Activated naive CD8-positive, alpha-beta T cell treated with anti-CD3 and anti-CD28 coated beads for 36 hours (primary cell): ENCODE measurements around the gene SIAH1. TPM values are rescaled to one million over a fixed set of nuclear protein-coding genes. Genes with fewer than 3 reads are reported as not detected.
"Not testable (repeated sequence)": the region's sequence is repeated elsewhere in the genome, so short reads cannot be mapped to it uniquely, and the experiment has no call there.

Experiments
- DNase-seq: peaks from one replicate; pipeline ENCODE4 v3.0.0; 2021
- H3K27ac Mint-ChIP-seq: one replicate; pipeline ENCODE4 v1.8.0; 2022; ENCODE audit warnings: mild to moderate bottlenecking, moderate library complexity, mixed read lengths
- H3K27me3 Mint-ChIP-seq: one replicate; pipeline ENCODE4 v1.8.0; 2022; ENCODE audit warnings: mild to moderate bottlenecking, mixed read lengths
- H3K36me3 Mint-ChIP-seq: one replicate; pipeline ENCODE4 v1.8.0; 2021; ENCODE audit warnings: mild to moderate bottlenecking, mixed read lengths
- H3K4me1 Mint-ChIP-seq: one replicate; pipeline ENCODE4 v1.8.0; 2021; ENCODE audit warnings: mixed read lengths
- H3K4me3 Mint-ChIP-seq: one replicate; pipeline ENCODE4 v1.8.0; 2022; ENCODE audit warnings: mild to moderate bottlenecking, moderate library complexity, mixed read lengths
- H3K9me3 Mint-ChIP-seq: one replicate; pipeline ENCODE4 v1.8.0; 2022; ENCODE audit warnings: mixed read lengths
- total RNA-seq, 2 experiments: library from RNA; stranded (reverse); gene quantifications; one replicate each; pipeline ENCODE4 v1.2.3, GENCODE V29; 2021

SIAH1 gene
- total RNA-seq, 2 experiments from 2014 or later, result 16.2 to 18.3 TPM

DNA sequence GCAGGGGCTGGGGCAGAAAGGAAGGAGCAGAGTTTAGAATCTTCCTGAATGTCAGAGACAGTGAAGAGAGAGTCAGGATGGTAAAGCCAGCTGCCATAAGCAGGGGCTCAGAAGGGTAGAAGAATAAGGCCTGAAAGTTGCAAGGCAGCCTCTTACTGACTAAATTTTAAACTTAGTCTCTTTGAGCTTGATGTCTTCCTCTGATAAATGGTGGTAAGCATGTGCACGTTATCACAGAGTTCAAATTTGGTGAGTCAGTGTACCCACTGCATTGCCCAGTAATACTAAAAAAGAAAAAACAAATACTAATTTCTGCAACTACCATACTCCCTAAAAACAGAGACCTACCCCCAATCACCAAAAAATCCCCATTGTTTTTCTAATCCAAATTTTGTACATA, 45.2 kb downstream of the SIAH1 start:
- H3K4me1 Mint-ChIP-seq, result no peaks in the 10 kb centered on the region
- no peaks in the 10 kb centered on the region for H3K9me3 Mint-ChIP-seq
- H3K27me3 Mint-ChIP-seq, result no peaks in the 10 kb centered on the region
- peaks cover 26% of the 10 kb centered on the region for H3K36me3 Mint-ChIP-seq
- no peak for DNase-seq
- no peak overlapping the region for H3K27ac Mint-ChIP-seq
- H3K4me3 Mint-ChIP-seq, result no peak overlapping the region

DNA sequence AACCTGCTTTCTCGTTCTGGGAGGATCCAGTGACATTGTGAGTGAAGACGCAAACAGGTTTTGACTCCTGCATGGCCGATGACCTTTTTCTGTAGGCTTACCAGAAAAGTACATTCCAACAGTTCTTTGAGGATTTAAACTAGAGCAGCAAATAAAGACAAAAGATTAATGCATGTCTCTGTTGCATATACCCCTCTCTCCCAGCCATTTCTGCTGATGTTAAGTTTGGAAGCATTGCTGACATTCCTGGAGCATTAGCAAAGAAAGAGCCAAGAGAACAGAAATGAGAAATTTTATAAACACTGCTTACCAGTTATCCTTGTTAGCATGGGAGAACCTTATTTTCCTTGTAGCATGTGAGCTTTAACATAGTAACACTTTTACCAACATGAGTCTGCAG, 49.3 kb downstream of the SIAH1 start:
- no peak overlapping the region for H3K27ac Mint-ChIP-seq
- peaks cover 20% of the 10 kb centered on the region for H3K36me3 Mint-ChIP-seq
- no peaks in the 10 kb centered on the region for H3K9me3 Mint-ChIP-seq
- DNase-seq, result no peak
- no peaks in the 10 kb centered on the region for H3K27me3 Mint-ChIP-seq
- no peak overlapping the region for H3K4me3 Mint-ChIP-seq
- H3K4me1 Mint-ChIP-seq, result no peaks in the 10 kb centered on the region

DNA sequence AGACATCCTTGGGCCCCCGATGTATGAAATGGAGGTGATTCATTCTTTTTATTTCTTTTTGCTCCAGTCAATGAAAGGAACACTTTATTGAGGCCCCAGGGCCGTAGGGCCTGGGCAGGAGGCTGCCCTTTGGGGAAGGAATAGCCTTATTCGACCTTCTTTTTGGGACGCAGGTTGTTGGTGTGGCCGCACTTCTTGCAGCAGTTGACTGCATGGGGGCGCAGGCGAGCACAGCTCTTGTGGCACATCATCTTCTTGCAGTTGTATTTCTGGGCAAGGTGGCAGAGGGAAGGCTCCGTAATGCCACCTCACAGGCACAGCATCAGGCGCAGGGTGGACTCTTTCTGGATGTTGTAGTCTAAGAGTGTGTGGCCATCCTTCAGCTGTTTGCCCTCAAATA, 50.9 kb downstream of the SIAH1 start:
- no peaks in the 10 kb centered on the region for H3K27me3 Mint-ChIP-seq
- H3K4me3 Mint-ChIP-seq, result no peak overlapping the region
- H3K27ac Mint-ChIP-seq, result no peak overlapping the region
- peaks cover 20% of the 10 kb centered on the region for H3K36me3 Mint-ChIP-seq
- DNase-seq, result no peak
- no peaks in the 10 kb centered on the region for H3K9me3 Mint-ChIP-seq
- peaks cover 8% of the 10 kb centered on the region for H3K4me1 Mint-ChIP-seq

DNA sequence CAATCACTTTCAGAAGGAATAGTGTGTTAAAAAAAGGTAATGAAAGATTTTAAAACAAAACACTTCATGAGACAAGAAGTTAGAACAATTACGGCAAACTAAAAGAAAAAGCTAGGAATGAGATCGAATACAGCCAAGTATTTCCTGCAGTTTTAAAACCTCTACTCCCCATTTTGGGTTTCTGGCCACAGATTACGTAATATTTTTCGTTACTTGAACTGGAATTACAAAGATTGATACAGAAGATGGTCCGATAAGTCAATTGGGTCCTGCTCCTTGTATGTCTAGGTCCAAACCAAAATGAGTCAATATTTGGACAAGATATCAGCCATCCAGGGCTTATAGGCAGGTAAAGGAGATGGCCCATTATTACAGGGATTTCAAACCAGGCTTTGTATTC, 52.2 kb downstream of the SIAH1 start:
- Mint-ChIP-seq H3K36me3 (peaks cover 21% of the 10 kb centered on the region), H3K4me1 (peaks cover 8% of the 10 kb centered on the region), H3K27me3 (no peaks in the 10 kb centered on the region), H3K4me3 (no peak overlapping the region), H3K27ac (no peak overlapping the region), H3K9me3 (no peaks in the 10 kb centered on the region)
- DNase-seq, result no peak

DNA sequence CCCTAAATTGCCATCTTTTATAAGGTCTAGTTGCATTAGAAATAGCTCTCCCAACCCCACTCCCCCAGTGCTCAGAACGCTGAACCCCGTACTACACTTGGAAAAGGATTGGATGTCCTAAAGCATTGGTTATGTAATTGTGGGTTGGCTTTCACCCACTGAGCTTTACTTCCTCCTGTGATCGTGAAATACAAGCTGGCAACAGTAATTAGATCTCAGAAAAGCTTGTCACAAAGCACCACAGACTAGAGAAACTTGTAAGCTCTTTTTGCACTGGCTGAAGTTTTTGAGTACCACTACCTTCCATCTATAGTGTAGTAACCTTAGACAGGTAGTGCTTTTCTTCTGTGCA, 54.4 kb downstream of the SIAH1 start:
- Mint-ChIP-seq H3K4me3 (no peak overlapping the region), H3K36me3 (peaks cover 14% of the 10 kb centered on the region), H3K27me3 (no peaks in the 10 kb centered on the region), H3K4me1 (peaks cover 12% of the 10 kb centered on the region), H3K9me3 (no peaks in the 10 kb centered on the region), H3K27ac (no peak overlapping the region)
- DNase-seq, result no peak

DNA sequence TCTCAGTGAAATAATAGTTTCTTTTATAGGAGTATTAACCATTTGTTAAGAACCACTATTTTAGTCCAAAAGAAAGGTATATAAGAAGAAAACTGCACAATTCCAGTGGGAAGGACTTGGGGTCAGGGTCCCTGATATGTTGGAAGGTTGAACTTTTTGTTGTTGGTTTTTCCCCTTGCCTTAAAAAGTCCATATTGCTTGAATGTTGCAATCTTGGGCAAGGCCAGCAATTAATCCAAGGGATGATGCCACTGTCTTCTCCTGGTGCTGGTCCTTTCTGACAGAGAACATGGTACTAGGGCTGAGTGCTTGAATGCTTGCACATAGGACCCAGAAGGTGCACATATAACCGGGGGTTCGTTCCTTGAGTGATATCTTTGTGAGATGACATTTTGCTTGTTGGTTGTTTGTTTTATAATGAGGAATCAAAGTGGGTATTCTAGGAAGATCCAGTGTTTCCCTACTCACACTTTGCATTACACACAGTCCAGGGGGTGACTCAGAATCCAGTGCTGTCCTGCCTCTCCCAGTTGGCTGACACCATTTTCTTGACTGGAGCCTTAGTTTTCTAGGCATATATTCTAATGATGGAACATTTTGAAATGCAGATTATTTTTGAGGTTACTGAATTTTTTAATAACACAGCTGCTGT, 54.9 kb downstream of the SIAH1 start:
- H3K36me3 Mint-ChIP-seq, result peaks cover 15% of the 10 kb centered on the region
- no peak for DNase-seq
- no peak overlapping the region for H3K27ac Mint-ChIP-seq
- no peaks in the 10 kb centered on the region for H3K9me3 Mint-ChIP-seq
- no peaks in the 10 kb centered on the region for H3K27me3 Mint-ChIP-seq
- H3K4me3 Mint-ChIP-seq, result no peak overlapping the region
- peaks cover 12% of the 10 kb centered on the region for H3K4me1 Mint-ChIP-seq

DNA sequence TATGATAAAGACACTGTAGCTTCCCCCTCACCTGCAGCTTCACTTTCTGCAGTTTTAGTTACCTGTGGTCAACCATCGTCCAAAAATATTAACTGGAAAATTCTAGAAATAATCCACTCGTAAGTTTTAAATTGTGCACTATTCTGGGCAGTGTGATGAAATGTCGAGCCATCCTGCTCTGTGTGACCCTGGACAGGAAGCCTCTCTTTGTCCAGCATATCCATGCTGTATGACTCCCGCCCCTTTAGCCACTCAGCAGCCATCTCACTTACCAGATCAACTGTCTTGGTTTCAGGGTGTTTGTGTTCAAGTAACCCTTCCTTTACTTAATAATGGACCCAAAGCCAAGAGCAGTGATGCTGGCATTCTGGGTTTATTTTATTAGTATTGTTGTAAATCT, 56.1 kb downstream of the SIAH1 start:
- Mint-ChIP-seq H3K27ac (no peak overlapping the region), H3K4me1 (peaks cover 14% of the 10 kb centered on the region), H3K9me3 (no peaks in the 10 kb centered on the region), H3K36me3 (peaks cover 13% of the 10 kb centered on the region), H3K4me3 (no peak overlapping the region), H3K27me3 (no peaks in the 10 kb centered on the region)
- no peak for DNase-seq

- DNase-seq, result no peak
- Mint-ChIP-seq H3K27me3 (no peaks in the 10 kb centered on the region), H3K4me1 (peaks cover 22% of the 10 kb centered on the region), H3K4me3 (no peak overlapping the region), H3K9me3 (no peaks in the 10 kb centered on the region), H3K36me3 (peaks cover 18% of the 10 kb centered on the region), H3K27ac (no peak overlapping the region)
These were observed 58.3 kb downstream of the SIAH1 start for GRCh38 chr16:48326915-48327314.

DNA sequence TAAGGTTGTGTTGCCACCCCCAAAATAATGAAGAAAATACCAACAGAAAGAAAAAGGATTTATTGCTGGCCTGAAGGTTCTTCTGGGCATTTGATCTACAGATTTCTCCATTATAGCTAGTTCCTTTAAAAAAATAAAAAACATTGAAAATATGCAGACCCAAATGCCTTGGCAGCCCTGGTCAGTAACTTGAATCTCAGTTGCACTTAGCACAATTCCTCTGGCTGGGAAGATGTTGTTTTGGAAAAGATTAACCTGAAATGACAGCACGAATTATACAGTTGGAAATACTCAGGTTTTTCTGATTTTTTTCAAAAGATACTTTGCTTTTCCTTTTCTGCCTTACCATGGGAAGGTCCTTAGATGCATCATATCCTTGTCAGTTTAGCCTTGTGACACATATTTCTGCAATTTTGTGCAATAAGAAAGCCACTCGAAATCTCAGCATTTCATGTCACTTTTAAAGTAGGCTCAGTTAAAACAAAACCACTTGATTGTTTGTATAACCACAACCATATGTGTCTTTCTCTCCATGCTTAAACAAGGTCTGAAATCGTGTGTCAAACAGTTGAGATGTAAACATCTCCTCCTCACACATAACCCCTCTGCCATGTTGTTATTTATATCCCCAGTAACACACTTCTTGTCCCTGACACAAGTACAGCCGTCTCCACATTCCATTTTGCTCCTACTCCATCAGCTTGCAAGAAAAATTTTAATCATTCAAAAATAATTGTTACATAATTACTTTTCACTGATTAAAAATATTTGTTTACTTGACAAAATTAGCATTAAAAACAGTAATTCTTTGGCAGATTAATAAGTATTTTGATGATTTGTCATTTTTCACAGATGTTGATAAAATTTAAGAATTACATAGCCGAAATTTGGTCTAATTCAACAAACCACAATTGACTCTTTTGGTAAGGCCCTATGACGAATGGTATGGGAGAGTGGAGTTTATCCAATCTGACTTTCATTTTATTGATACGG, 61.1 kb downstream of the SIAH1 start:
- Mint-ChIP-seq H3K27me3 (no peaks in the 10 kb centered on the region), H3K4me3 (no peak overlapping the region), H3K27ac (no peak overlapping the region), H3K36me3 (peaks cover 22% of the 10 kb centered on the region), H3K9me3 (no peaks in the 10 kb centered on the region), H3K4me1 (peaks cover 22% of the 10 kb centered on the region)
- DNase-seq, result no peak

- Mint-ChIP-seq H3K9me3 (peaks cover 2% of the 10 kb centered on the region), H3K27me3 (no peaks in the 10 kb centered on the region), H3K4me3 (no peak overlapping the region), H3K4me1 (peaks cover 42% of the 10 kb centered on the region), H3K36me3 (peaks cover 38% of the 10 kb centered on the region), H3K27ac (no peak overlapping the region)
- DNase-seq, result peak; percentile 4
These were observed 63.7 kb downstream of the SIAH1 start for GRCh38 chr16:48321317-48322036.

DNA sequence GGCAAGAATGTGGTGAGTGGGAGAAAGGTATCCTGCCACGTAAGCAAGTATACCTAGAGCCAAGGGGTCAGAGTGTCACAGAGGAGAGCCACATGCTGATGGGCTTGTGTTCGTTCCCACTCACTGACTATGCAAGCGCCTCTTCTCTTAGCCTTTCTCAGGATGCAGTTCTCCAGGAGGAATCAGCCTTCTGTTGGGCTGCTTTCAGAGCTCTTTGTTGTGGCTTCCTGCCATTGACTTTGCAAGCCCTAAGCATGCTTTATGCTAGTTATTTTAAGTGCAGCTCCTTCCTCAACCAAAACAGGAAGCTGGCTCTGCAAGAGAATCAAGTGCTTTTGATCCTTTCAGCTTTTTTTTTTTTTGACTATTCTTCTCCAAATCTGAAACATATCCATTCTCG, 66.6 kb downstream of the SIAH1 start:
- H3K9me3 Mint-ChIP-seq, result peaks cover 6% of the 10 kb centered on the region
- H3K27me3 Mint-ChIP-seq, result no peaks in the 10 kb centered on the region
- peak overlapping the region; percentile 62 for H3K27ac Mint-ChIP-seq
- H3K4me3 Mint-ChIP-seq, result no peak overlapping the region
- peaks cover 34% of the 10 kb centered on the region for H3K4me1 Mint-ChIP-seq
- H3K36me3 Mint-ChIP-seq, result peaks cover 50% of the 10 kb centered on the region
- DNase-seq, result peak; percentile 2

GRCh38 chr16:48317614-48318315, 67.4 kb downstream of the SIAH1 start:
- H3K9me3 Mint-ChIP-seq, result peaks cover 13% of the 10 kb centered on the region
- H3K4me3 Mint-ChIP-seq, result no peak overlapping the region
- peaks cover 31% of the 10 kb centered on the region for H3K4me1 Mint-ChIP-seq
- peak; percentile 16 for DNase-seq
- peak overlapping the region; percentile 80 for H3K27ac Mint-ChIP-seq
- H3K36me3 Mint-ChIP-seq, result peaks cover 54% of the 10 kb centered on the region
- H3K27me3 Mint-ChIP-seq, result no peaks in the 10 kb centered on the region

DNA sequence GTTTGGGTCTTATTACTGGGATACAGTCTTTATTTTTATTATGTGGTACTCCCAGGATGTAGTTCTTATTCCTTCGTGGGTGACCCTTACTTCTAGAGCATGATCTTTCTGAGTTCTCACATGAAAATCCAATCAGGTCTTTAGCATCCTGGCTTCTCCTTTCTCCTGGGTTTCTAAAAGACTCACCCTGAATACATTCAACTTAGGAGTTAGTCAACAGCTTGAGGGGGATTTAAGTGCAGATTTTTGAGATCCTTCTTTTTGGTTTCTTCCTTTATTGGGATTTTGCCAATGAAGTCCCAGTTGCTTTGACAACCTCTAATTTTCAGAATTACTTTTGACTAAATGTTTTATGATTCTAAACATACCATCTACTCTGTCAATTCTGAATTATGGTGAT, 68.2 kb downstream of the SIAH1 start:
- H3K27me3 Mint-ChIP-seq, result no peaks in the 10 kb centered on the region
- no peak overlapping the region for H3K27ac Mint-ChIP-seq
- no peak for DNase-seq
- H3K9me3 Mint-ChIP-seq, result peaks cover 19% of the 10 kb centered on the region
- peaks cover 59% of the 10 kb centered on the region for H3K36me3 Mint-ChIP-seq
- peaks cover 31% of the 10 kb centered on the region for H3K4me1 Mint-ChIP-seq
- no peak overlapping the region for H3K4me3 Mint-ChIP-seq

DNA sequence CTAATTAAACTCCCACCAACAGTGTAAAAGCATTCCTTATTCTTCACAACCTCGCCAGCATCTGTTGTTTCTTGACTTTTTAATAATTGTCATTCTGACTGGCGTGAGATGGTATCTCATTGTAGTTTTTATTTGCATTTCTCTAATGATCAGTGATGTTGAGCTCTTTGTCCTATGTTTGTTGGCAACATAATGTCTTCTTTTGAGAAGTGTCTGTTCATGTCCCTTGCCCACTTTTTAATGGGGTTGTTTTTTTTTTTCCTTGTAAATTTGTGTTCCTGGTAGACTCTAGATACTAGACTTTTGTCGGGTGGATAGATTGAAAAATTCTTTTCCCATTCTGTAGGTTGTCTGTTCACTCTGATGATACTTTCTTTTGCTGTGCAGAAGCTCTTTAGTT, 71.3 kb downstream of the SIAH1 start:
- not testable (repeated sequence) for H3K27me3 Mint-ChIP-seq, H3K4me3 Mint-ChIP-seq, H3K27ac Mint-ChIP-seq, DNase-seq
- Mint-ChIP-seq H3K4me1 (peaks cover 22% of the 10 kb centered on the region), H3K9me3 (peaks cover 32% of the 10 kb centered on the region), H3K36me3 (peaks cover 84% of the 10 kb centered on the region)
